Keratinocyte (primary cell): ENCODE results near the gene CMSS1. TPM values are rescaled to one million over a fixed set of nuclear protein-coding genes. Genes with fewer than 3 reads are reported as not detected.

Experiments
- DNase-seq: peaks from one replicate; pipeline ENCODE4 v3.0.0-alpha.2; 2011; ENCODE audit warnings: low read depth, missing footprints, low spot score
- FAIRE-seq: peaks from 2 replicates; lab custom pipeline; 2011; peaks lifted over from hg19 to GRCh38; lab: Jason Lieb, UNC
- H2AFZ ChIP-seq: 2 replicates; pipeline ENCODE4 v1.6.0; 2012; ENCODE audit warnings: low read length, control low read depth, inconsistent platforms; ENCODE audit not compliant: control insufficient read depth
- H3K27ac ChIP-seq: 2 replicates; pipeline ENCODE4 v1.5.1; 2011; ENCODE audit warnings: low read length; ENCODE audit not compliant: control insufficient read depth, insufficient read depth
- H3K27me3 ChIP-seq: 3 replicates; pipeline ENCODE4 v1.6.0; 2011; ENCODE audit warnings: low read length; ENCODE audit not compliant: control insufficient read depth, insufficient read depth; ENCODE audit errors: extremely low read depth
- H3K36me3 ChIP-seq, 2 experiments: 2 replicates in 1 of 2; 3 replicates in 1 of 2; pipeline ENCODE4 v1.5.1; 2011; ENCODE audit warnings: low read length in 2 of 2, mild to moderate bottlenecking in 1 of 2; ENCODE audit not compliant: control insufficient read depth in 2 of 2, insufficient read depth in 2 of 2; ENCODE audit errors: extremely low read depth in 1 of 2
- H3K4me1 ChIP-seq: 3 replicates; pipeline ENCODE4 v1.5.1; 2011; ENCODE audit warnings: low read length; ENCODE audit not compliant: control insufficient read depth, insufficient read depth; ENCODE audit errors: extremely low read depth
- H3K4me2 ChIP-seq: 3 replicates; pipeline ENCODE4 v1.6.0; 2011; ENCODE audit warnings: low read depth, low read length; ENCODE audit not compliant: control insufficient read depth, insufficient read depth; ENCODE audit errors: extremely low read depth
- H3K4me3 ChIP-seq, 3 experiments: fragments of 200-600 bp in 1 of 3; sonication (generic) in 1 of 3; 2 replicates in 2 of 3; 3 replicates in 1 of 3; pipeline ENCODE4 v1.5.1; 2011 to 2016; ENCODE audit warnings: low read length in 3 of 3, mild to moderate bottlenecking in 3 of 3, control low read depth in 2 of 3, inconsistent platforms in 1 of 3, low read depth in 1 of 3, mixed read lengths in 1 of 3, mixed run types in 1 of 3, moderate library complexity in 1 of 3; ENCODE audit not compliant: control insufficient read depth in 2 of 3, insufficient read depth in 2 of 3; ENCODE audit errors: extremely low read depth in 1 of 3
- H3K79me2 ChIP-seq: 2 replicates; pipeline ENCODE4 v1.6.0; 2012; ENCODE audit warnings: low read length; ENCODE audit not compliant: control insufficient read depth, insufficient read depth
- H3K9ac ChIP-seq: 3 replicates; pipeline ENCODE4 v1.6.0; 2011; ENCODE audit warnings: low read length; ENCODE audit not compliant: control insufficient read depth, insufficient read depth; ENCODE audit errors: extremely low read depth
- H3K9me1 ChIP-seq: 3 replicates; pipeline ENCODE4 v1.6.0; 2011; ENCODE audit warnings: low read length; ENCODE audit not compliant: control insufficient read depth, insufficient read depth; ENCODE audit errors: extremely low read depth
- H3K9me3 ChIP-seq: 2 replicates; pipeline ENCODE4 v1.5.1; 2012; ENCODE audit warnings: low read depth, low read length; ENCODE audit not compliant: control insufficient read depth
- H4K20me1 ChIP-seq: 3 replicates; pipeline ENCODE4 v1.6.0; 2011; ENCODE audit warnings: low read length; ENCODE audit not compliant: control insufficient read depth, insufficient read depth; ENCODE audit errors: extremely low read depth
- CTCF ChIP-seq, 3 experiments: IDR thresholded peaks in 1 of 3; conservative IDR thresholded peaks in 1 of 3; optimal IDR thresholded peaks in 1 of 3; 2 replicates in 2 of 3; 3 replicates in 1 of 3; pipeline versions ENCODE3 to v1.5.1; 2011; ENCODE audit warnings: low read length in 3 of 3, mild to moderate bottlenecking in 3 of 3, moderate library complexity in 2 of 3, control low read depth in 1 of 3, inconsistent platforms in 1 of 3; ENCODE audit not compliant: insufficient read depth in 2 of 3; ENCODE audit errors: extremely low read depth in 1 of 3
- EZH2 ChIP-seq: IDR thresholded peaks from one replicate; pipeline ENCODE4 v1.6.1; 2012; ENCODE audit warnings: inconsistent platforms, mild to moderate bottlenecking, low read length, moderate library complexity
- dilution Hi-C: fragments of 300-500 bp; cut with MboI; formaldehyde crosslinking; loops from one replicate; pipeline ENCODE4 v1.7.0; 2020; ENCODE audit warnings: low sequenced_read_pairs; ENCODE audit not compliant: extremely low pct_ligation_motif_present
- polyA plus RNA-seq, 5 experiments: library from polyadenylated mRNA; depleted of rRNA in 3 of 5; stranded (reverse) in 3 of 5; stranded (forward) in 1 of 5; unstranded in 1 of 5; fragments of >200 nt; gene quantifications; 1 replicate in 1 of 5; 2 replicates in 3 of 5; 3 replicates in 1 of 5; pipeline versions ENCODE4 v1.2.1 to v1.2.3, GENCODE V29; 2011 to 2012; ENCODE audit warnings: missing spikeins in 2 of 5, low read depth in 1 of 5, low replicate concordance in 1 of 5

The CMSS1 gene
- polyA plus RNA-seq, 1 donor (not counting 4 experiments of a cell fraction or from before 2014, with no cell fraction given): 37.2 TPM

GRCh38 chr3:100123112-100123511 lies 305.4 kb downstream of the CMSS1 start:
- H3K36me3 ChIP-seq: no peaks in the 10 kb centered on the region
- no peak for TF ChIP-seq EZH2
- TF ChIP-seq CTCF (optimal IDR thresholded peaks at IDR 0.05 in 1 of 3, IDR thresholded peaks at IDR 0.05 in 1 of 3, conservative IDR thresholded peaks at IDR 0.05 in 1 of 3; ENCODE audit: extremely low read depth in 1 of 3, insufficient read depth in 2 of 3, low read length in 3 of 3): no peak
- H3K4me2 ChIP-seq: no peak overlapping the region
- no peak overlapping the region for H3K9ac ChIP-seq
- FAIRE-seq: no peak
- H4K20me1 ChIP-seq: no peaks in the 10 kb centered on the region
- DNase-seq: no peak
- dilution Hi-C loops: no loop called here
- H3K4me1 ChIP-seq: no peaks in the 10 kb centered on the region
- H3K79me2 ChIP-seq: no peaks in the 10 kb centered on the region
- no peaks in the 10 kb centered on the region for H3K27me3 ChIP-seq
- no peaks in the 10 kb centered on the region for H3K9me1 ChIP-seq
- no peaks in the 10 kb centered on the region for H3K9me3 ChIP-seq
- H3K4me3 ChIP-seq: no peak overlapping the region
- no peak overlapping the region for H3K27ac ChIP-seq
- no peak overlapping the region for H2AFZ ChIP-seq

GRCh38 chr3:100124201-100124761 lies 306.6 kb downstream of the CMSS1 start:
- Histone ChIP-seq H3K36me3 (no peaks in the 10 kb centered on the region), H3K9me1 (no peaks in the 10 kb centered on the region), H4K20me1 (no peaks in the 10 kb centered on the region), H3K4me1 (no peaks in the 10 kb centered on the region), H3K4me2 (no peak overlapping the region), H3K27ac (no peak overlapping the region), H3K79me2 (no peaks in the 10 kb centered on the region), H3K27me3 (no peaks in the 10 kb centered on the region), H3K9ac (no peak overlapping the region), H2AFZ (no peak overlapping the region), H3K9me3 (no peaks in the 10 kb centered on the region), H3K4me3 (no peak overlapping the region)
- dilution Hi-C loops: no loop called here
- TF ChIP-seq CTCF (optimal IDR thresholded peaks at IDR 0.05 in 1 of 3, IDR thresholded peaks at IDR 0.05 in 1 of 3, conservative IDR thresholded peaks at IDR 0.05 in 1 of 3; ENCODE audit: extremely low read depth in 1 of 3, insufficient read depth in 2 of 3, low read length in 3 of 3) (no peak), EZH2 (no peak)
- FAIRE-seq (no peak), DNase-seq (no peak)
